Measurements from ENCODE around the gene MGAT4A.

Gene MGAT4A

GRCh38 chr2:98583816-98584618, 146.9 kb downstream of the MGAT4A start:
- no peak for TF ChIP-seq CTCF (conservative IDR thresholded peaks at IDR 0.05; ENCODE audit: low read length)
- DNase-seq (ENCODE audit: low read depth) = no peak
- H3K4me3 ChIP-seq (ENCODE audit: low read length) = no peak overlapping the region

DNA sequence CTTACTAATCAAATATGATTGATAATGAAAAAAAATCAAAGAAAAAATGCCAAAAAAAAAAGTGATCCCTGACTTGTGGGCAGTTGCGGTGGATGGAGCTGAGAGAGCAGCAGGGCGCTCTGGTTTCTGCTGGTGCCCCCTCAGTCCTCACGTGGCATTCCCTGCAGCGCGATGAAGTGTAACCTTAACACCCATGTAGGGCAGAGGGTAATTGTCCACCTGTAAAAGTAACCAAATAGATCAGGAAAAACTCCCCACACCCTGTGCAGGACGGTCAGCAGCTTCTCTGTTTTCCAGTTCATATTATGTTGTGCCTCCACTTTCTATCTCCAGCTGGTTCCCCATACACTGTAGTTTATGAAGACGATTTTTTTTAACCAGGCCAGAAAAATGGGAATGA, 147.7 kb downstream of the MGAT4A start:
- TF ChIP-seq CTCF (conservative IDR thresholded peaks at IDR 0.05; ENCODE audit: low read length) = no peak
- H3K4me3 ChIP-seq (ENCODE audit: low read length) = no peak overlapping the region
- no peak for DNase-seq (ENCODE audit: low read depth)

DNA sequence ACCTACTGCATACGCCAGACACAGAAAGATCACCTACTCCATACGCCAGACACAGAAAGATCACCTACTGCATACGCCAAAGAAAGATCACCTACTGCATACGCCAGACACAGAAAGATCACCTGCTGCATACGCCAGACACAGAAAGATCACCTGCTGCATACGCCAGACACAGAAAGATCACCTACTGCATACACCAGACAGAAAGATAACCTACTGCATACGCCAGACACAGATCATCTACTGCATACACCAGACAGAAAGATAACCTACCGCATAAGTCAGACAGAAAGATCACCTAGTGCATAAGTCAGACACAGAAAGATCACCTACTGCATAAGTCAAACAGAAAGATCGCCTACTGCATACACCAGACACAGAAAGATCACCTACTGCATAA, 148.4 kb downstream of the MGAT4A start:
- H3K4me3 ChIP-seq (ENCODE audit: low read length) = no peak overlapping the region
- TF ChIP-seq CTCF (conservative IDR thresholded peaks at IDR 0.05; ENCODE audit: low read length) = no peak
- no peak for DNase-seq (ENCODE audit: low read depth)

DNA sequence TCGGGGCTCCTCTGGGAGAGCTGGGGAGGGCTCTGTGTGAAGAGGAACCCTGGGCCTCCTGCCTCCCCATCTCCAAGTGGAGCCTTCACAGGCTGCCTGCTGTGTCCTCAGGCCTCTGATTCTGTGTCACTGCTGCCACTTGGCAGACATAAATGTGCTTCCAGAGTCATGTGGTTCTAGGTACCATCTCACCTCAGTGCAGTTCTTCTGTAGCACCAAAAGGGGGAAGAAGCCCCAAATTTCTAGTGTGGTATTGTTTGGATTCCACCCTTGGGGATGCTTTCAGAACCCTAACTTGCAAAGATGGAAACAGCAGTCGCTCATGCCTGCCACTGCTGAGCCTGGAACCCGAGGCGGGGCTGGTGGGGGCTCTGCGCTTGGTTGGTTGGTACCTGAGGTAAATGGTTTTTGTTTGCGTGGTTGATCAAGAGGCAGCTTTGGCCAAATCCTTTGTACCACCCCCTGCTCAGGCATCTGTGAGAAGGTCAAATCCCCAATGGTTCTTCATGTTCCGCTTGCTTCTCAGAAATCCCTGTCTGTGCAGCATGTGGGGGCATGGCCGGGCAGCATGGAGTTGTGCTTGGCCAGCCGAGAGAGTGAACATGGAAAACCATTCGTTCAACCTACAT, 150.2 kb downstream of the MGAT4A start:
- no peak for TF ChIP-seq CTCF (conservative IDR thresholded peaks at IDR 0.05; ENCODE audit: low read length)
- no peak overlapping the region for H3K4me3 ChIP-seq (ENCODE audit: low read length)
- DNase-seq (ENCODE audit: low read depth) = no peak

- no peak overlapping the region for H3K4me3 ChIP-seq (ENCODE audit: low read length)
- no peak for TF ChIP-seq CTCF (conservative IDR thresholded peaks at IDR 0.05; ENCODE audit: low read length)
- no peak for DNase-seq (ENCODE audit: low read depth)
Measured at GRCh38 chr2:98579926-98580325, 151.0 kb downstream of the MGAT4A start.

GRCh38 chr2:98578231-98578630, 152.7 kb downstream of the MGAT4A start:
- DNase-seq (ENCODE audit: low read depth) = no peak
- TF ChIP-seq CTCF (conservative IDR thresholded peaks at IDR 0.05; ENCODE audit: low read length) = no peak
- no peak overlapping the region for H3K4me3 ChIP-seq (ENCODE audit: low read length)

- H3K4me3 ChIP-seq (ENCODE audit: low read length) = no peak overlapping the region
- peak; percentile 20 for TF ChIP-seq CTCF (conservative IDR thresholded peaks at IDR 0.05; ENCODE audit: low read length)
- no peak for DNase-seq (ENCODE audit: low read depth)
Measured at GRCh38 chr2:98577313-98577712, 153.6 kb downstream of the MGAT4A start.

Data from AG10803 (cell line).